Measurements from ENCODE around the gene MOB3A.

MOB3A gene

DNA sequence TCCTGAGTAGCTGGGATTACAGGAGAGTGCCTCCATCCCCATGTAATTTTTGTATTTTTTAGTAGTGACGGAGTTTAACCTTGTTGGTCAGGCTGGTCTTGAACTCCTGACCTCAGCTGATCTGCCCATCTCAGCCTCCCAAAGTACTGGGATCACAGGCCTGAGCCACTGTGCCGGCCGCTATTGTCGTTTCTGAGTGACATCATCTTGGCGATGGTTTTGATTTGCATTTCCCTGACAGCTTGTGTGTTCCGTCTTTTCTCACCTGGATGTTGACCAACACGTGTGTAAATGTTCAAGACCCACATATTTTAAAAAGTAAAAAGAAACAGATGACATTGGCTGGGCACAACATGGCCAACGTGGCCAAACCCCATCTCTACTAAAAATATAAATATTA lies 32.3 kb downstream of the MOB3A start:
- TF ChIP-seq, protein P1, sequence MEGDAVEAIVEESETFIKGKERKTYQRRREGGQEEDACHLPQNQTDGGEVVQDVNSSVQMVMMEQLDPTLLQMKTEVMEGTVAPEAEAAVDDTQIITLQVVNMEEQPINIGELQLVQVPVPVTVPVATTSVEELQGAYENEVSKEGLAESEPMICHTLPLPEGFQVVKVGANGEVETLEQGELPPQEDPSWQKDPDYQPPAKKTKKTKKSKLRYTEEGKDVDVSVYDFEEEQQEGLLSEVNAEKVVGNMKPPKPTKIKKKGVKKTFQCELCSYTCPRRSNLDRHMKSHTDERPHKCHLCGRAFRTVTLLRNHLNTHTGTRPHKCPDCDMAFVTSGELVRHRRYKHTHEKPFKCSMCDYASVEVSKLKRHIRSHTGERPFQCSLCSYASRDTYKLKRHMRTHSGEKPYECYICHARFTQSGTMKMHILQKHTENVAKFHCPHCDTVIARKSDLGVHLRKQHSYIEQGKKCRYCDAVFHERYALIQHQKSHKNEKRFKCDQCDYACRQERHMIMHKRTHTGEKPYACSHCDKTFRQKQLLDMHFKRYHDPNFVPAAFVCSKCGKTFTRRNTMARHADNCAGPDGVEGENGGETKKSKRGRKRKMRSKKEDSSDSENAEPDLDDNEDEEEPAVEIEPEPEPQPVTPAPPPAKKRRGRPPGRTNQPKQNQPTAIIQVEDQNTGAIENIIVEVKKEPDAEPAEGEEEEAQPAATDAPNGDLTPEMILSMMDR (IDR thresholded peaks at IDR 0.05) = no peak

DNA sequence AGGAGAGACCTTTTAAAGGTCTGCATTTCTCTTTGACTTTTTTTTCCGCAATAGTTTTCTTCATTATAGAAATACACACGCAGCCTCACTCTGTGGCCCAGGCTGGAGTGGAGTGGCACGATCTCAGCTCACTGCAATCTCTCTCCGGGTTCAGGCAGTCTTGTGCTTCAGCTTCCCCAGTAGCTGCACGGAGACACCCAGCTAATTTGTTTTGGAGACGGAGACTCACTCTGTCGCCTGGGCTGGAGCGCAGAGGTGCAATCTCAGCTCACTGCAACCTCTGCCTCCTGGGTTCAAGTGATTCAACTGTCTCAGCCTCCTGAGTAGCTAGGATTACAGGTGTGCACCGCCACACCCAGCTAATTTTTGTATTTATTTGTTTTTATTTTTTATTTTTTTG lies 33.4 kb downstream of the MOB3A start:
- TF ChIP-seq, protein P1 (IDR thresholded peaks at IDR 0.05) = no peak

DNA sequence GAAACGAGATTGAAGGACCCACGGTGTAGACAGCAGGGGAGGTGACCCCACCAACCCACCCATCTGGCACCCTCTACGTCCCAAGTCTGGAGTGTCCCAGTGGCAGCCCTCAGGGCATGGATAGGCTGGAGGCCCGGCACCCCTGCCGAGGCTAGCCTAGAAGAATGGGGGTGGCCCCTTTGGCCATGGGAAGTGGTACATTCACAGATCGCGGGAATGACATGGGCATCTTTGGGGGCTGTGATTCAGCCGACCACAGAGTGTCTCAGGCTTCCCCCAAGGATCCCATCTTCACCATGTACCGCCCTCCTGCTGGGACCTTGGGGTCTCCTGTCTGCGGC lies 33.8 kb downstream of the MOB3A start:
- TF ChIP-seq, protein P1 (IDR thresholded peaks at IDR 0.05) = no peak

DNA sequence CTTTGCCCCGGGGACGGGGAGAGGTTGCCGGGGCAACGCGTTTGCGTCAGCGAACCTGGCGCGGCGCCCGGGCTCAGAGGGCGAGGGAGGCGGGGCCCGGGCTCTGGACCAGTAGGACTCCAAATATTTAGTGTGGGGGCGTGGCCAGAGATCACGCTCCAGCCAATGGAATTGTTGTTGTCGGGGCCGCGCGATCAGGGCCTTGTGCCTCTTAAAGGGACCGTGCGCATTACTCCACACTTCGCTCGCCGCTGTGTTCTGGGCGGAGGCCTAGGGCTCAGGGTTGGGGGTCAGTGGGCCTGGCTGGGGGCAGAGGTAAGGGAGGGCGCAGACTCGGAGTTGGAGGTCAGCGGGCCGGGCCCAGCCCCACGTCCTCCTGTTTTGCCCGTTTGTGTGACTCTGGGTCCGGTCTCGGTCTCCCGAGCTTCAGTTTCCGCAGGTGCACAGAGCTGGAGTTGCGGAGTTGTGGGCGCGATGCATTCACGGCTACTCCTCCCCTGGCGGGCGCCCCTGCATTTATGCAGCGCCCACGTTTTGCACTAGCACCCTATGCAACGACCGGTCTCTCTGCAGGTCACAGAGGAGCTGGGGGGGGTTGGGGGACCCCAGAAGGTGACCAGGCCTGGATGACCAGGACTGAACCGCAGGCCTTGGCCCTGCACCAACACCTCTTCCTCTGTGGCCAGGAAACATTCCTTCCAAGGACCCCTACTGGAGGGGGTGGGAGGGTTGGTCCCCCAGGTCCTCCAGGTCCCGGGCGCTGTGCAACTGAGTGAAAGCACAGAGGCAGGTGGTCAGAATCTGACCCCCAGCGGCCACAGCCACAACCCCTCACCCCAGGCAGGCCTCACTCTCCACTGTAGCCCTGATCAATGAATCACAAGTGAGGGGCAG lies 34.4 kb downstream of the MOB3A start:
- TF ChIP-seq, protein P1 (IDR thresholded peaks at IDR 0.05) = no peak

DNA sequence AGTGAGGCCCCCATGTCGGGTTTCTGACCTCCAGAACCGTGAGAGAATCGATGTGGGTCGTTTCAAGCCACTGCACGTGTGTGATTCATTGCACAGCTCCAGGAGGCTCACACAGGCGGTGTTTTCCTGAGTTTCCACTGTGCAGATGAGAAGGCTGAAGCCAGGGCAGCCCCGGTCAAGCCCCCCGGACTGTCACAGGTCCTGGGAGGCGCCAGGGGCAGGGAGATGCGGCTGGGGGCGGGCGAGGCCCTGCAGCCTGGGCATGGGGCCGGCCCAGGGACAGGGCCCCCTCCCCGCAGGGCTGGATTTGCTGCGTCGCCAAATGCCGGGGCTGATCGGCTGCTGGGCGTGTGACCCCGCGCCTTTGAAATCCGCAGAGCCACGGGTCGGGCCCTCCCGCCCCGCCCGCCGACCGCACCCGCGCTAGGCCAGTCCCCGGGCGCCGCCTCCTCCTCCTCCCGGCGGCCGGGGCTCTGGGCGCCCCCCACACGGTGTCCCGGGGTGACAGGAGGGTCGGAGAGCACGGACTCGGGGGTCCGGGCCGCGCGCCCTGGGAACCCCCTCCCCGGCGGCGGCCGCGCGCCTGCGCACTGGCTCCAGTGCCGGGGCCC lies 35.1 kb downstream of the MOB3A start:
- TF ChIP-seq, protein P1 (IDR thresholded peaks at IDR 0.05) = no peak

DNA sequence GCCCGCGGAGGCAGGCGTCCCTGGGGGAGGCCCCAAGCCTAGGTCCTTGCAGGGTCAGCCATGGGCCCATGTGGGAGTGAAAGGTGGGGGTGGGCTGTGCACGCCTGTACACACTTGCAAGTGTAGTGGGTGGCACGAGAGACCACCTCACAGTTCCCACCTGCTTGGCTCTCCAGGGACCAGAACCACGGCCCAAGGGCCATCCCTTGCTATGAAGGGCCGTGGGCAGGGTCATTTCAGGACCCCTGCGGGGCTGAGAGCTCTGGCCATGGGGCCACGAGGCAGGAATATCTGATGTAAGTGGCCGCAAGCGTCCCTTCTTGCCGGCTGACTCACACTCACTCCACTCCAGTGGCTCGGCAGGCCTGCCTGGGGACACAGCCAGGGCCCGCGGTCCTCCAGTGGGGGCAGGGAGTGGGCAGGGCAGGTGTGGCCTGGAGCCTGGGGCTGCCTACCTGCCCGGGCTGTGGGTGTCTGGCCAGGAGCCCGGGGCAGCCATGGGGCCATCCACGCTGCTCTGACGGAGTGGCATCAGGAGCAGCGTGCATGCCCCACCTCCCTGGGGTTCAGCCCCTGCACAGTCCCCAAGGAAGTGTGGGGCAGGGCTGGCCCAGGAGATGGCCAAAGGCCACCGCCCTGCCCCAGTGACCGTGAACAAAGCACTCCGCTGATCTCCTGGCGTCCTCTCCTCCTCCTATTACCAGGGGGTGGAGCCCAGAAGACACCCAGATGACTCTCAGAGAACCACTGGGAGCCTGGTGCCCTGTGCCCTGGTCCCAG lies 36.5 kb downstream of the MOB3A start:
- TF ChIP-seq, protein P1 (IDR thresholded peaks at IDR 0.05) = no peak

DNA sequence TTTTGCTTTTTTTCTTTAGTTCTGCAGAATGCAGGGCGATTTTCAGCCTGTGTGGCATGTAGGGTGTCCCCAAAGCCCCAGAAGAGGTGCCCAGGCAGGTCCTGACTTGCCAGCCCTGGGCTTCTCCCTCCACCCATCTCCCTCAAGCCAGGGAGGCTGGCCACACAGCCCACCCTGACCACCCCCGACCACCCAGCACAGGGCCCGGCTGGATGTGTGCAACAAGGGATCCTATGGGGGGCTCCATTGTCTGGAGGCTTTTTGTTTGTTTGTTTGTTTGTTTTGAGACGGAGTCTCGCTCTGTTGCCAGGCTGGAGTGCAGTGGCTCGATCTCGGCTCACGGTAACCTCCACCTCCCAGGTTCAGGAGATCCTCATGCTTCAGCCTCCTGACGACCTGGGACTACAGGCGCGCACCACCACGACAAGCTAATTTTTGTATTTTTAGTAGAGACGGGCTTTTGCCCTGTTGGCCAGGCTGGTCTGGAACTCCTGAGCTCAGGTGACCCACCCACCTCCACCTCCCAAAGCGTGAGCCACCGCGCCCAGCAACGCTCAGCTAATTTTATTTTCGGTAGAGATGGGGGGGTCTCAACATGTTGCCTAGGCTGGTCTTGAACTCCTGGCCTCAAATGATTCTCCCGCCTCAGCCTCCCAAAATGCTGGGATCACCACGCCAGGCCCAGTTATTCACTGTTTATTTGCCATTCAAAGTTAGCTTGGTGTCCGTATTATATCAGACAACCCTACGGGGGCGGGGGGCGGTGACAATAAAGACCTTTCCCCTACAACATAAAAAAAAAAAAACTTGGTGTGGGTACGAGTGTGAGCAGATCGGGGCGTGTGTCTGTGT lies 37.3 kb downstream of the MOB3A start:
- TF ChIP-seq, protein P1 (IDR thresholded peaks at IDR 0.05) = no peak

Data from LNCAP (cell line).